HG03521 (cell line): Measurements from ENCODE around the gene ABHD1.
"Not testable (repeated sequence)": the region's sequence is repeated elsewhere in the genome, so short reads cannot be mapped to it uniquely, and the experiment has no call there.

ENCODE experiments used
- ATAC-seq: cut with Tn5 transposase; IDR thresholded peaks from one replicate; pipeline ENCODE4 v1.9.1; 2021; ENCODE audit warnings: mild to moderate bottlenecking, moderate library complexity; ENCODE audit not compliant: unreplicated experiment

ABHD1 gene

GRCh38 chr2:27162151-27163121 is 38.8 kb downstream of the ABHD1 start:
- ATAC-seq, result no peak

GRCh38 chr2:27164960-27165763 is 41.5 kb downstream of the ABHD1 start:
- no peak for ATAC-seq

GRCh38 chr2:27170581-27171337 is 47.1 kb downstream of the ABHD1 start:
- ATAC-seq, result no peak

- no peak for ATAC-seq
Measured at GRCh38 chr2:27171351-27171848, 47.8 kb downstream of the ABHD1 start.

- no peak for ATAC-seq
Measured at GRCh38 chr2:27174638-27175037, 51.0 kb downstream of the ABHD1 start.

GRCh38 chr2:27175330-27175729 is 51.7 kb downstream of the ABHD1 start:
- ATAC-seq, result no peak

GRCh38 chr2:27175781-27176180 is 52.2 kb downstream of the ABHD1 start:
- ATAC-seq, result not testable (repeated sequence)

GRCh38 chr2:27177441-27178351 is 54.1 kb downstream of the ABHD1 start:
- no peak for ATAC-seq

GRCh38 chr2:27178469-27178868 is 54.9 kb downstream of the ABHD1 start:
- no peak for ATAC-seq

GRCh38 chr2:27179344-27180000 is 55.9 kb downstream of the ABHD1 start:
- ATAC-seq, result no peak
